ENCODE measurements around the gene SUCLG2. TPM values are rescaled to one million over a fixed set of nuclear protein-coding genes. Genes with fewer than 3 reads are reported as not detected.
A peak's percentile ranks its signal among the peaks of the same experiment; 100 is the strongest.

The SUCLG2 gene
- total and polyA plus RNA-seq, 10 of the 15 experiments (the other 5 are each of a cell fraction or from before 2014, with no cell fraction given): 17.8 to 50.9 (median 37.2) TPM

- no peak for TF ChIP-seq RELA (IDR thresholded peaks at IDR 0.05; ENCODE audit: borderline replicate concordance, partially characterized antibody)
- no peak for TF ChIP-seq HDAC6 (IDR thresholded peaks at IDR 0.05; ENCODE audit: unreplicated experiment)
- TF ChIP-seq TCF7 (IDR thresholded peaks at IDR 0.05; ENCODE audit: borderline replicate concordance): no peak
- TF ChIP-seq SRF (IDR thresholded peaks at IDR 0.05; ENCODE audit: low read depth in 2 of 2, low read length in 2 of 2): no peak
- TF ChIP-seq EED (IDR thresholded peaks at IDR 0.05; ENCODE audit: low read depth): no peak
- no peak for TF ChIP-seq SIX5 (IDR thresholded peaks at IDR 0.05; ENCODE audit: low read depth, low read length, severe bottlenecking)
- no peak for TF ChIP-seq BCL11A (IDR thresholded peaks at IDR 0.05; ENCODE audit: low read depth, low read length)
- TF ChIP-seq POLR2AphosphoS2 (IDR thresholded peaks at IDR 0.05; ENCODE audit: low read depth, low read length): 0 out of 2 replicates have a peak, but pooled peaks have one; percentile 70
- TF ChIP-seq GABPA (IDR thresholded peaks at IDR 0.05; ENCODE audit: low read depth): no peak
- no peak; the same call in 1 of the 2 replicates for TF ChIP-seq CREM (IDR thresholded peaks at IDR 0.05; ENCODE audit: low read depth)
- TF ChIP-seq MYC (IDR thresholded peaks at IDR 0.05; ENCODE audit: insufficient read depth, insufficient read length, insufficient replicate concordance, low read length, severe bottlenecking): no peak
- TF ChIP-seq EGR1 (IDR thresholded peaks at IDR 0.05; ENCODE audit: borderline replicate concordance in 1 of 2, low read depth in 2 of 2, low read length in 2 of 2): peak in 1 of 2 experiments; percentile 46; a peak in 1 of 3 replicates
- no peak for TF ChIP-seq SREBF2 (IDR thresholded peaks at IDR 0.05; ENCODE audit: low read length)
- TF ChIP-seq, protein P1, sequence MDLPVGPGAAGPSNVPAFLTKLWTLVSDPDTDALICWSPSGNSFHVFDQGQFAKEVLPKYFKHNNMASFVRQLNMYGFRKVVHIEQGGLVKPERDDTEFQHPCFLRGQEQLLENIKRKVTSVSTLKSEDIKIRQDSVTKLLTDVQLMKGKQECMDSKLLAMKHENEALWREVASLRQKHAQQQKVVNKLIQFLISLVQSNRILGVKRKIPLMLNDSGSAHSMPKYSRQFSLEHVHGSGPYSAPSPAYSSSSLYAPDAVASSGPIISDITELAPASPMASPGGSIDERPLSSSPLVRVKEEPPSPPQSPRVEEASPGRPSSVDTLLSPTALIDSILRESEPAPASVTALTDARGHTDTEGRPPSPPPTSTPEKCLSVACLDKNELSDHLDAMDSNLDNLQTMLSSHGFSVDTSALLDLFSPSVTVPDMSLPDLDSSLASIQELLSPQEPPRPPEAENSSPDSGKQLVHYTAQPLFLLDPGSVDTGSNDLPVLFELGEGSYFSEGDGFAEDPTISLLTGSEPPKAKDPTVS (IDR thresholded peaks at IDR 0.05; ENCODE audit: low read depth, low read length): no peak
Observed at GRCh38 chr3:67654099-67654843, at the start of gene SUCLG2 (continued).
